ENCODE measurements around the gene SEMA3C.
A peak's percentile ranks its signal among the peaks of the same experiment; 100 is the strongest.

Gene SEMA3C

DNA sequence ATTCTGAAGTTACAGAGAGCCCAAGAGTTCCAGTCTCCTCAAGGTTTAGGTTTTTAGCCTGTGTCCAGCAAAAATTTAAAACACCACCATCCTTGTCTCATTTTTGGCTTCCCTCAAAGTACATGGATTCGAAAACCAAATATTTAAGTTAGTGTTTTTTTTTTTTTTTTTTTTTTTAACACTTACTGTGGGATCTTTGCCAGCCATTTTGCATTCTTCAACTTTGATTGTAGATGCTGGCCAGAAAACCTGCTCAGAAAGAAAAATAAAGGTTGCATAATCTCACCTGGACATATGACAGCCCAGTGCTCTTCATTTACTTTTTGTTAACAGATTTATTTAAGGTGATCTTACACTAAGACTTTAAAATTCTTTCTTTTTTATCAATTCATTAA, 91.6 kb downstream of the SEMA3C start:
- no peak overlapping the region for H3K9ac ChIP-seq (ENCODE audit: low read length)
- H3K27me3 ChIP-seq (ENCODE audit: control insufficient read depth in 1 of 2, insufficient read depth in 2 of 2, low read length in 2 of 2) = no peaks in the 10 kb centered on the region
- no peak overlapping the region for H3K4me3 ChIP-seq (ENCODE audit: low read depth in 1 of 2, low read length in 2 of 2)
- peak overlapping the region; percentile 61 for H3K27ac ChIP-seq (ENCODE audit: low read depth, low read length)
- H3K4me1 ChIP-seq (ENCODE audit: insufficient read depth, low read length) = peaks cover 75% of the 10 kb centered on the region
- H3K9me3 ChIP-seq (ENCODE audit: low read length) = no peaks in the 10 kb centered on the region
- no peaks in the 10 kb centered on the region for H3K36me3 ChIP-seq (ENCODE audit: insufficient read depth, low read length)

DNA sequence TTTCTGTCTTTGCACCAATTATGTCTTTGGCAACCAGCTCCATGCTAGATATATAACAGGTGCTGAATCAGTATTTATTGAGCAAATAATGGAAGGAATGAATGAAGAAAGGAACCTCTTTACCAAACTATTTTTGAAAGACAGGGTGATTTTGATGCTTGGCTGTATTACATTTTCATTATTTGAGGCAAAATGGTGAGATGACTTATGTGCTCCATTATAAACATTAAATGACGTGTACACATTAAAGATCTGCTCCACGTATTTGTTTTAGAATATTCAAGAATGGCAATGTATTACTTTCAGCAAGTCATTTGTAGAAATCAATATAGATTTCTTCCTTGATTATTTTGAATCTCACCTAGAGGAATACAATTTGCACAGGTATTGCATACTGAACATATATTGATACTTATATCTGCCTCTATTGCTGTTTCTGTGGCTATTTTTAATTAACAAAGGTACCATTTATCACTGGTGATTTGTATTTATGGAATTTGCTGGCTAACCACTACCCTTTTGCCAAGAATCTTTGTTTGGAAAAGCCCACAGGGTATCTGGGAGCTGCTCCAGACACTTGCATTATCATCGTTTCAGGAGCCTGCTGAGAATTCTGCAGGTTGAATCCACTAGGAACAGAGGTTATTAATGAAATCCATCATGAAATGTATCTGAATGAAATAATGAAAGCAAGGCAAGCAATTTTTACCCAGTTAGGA, 92.2 kb downstream of the SEMA3C start:
- no peak overlapping the region for H3K4me3 ChIP-seq (ENCODE audit: low read depth in 1 of 2, low read length in 2 of 2)
- no peaks in the 10 kb centered on the region for H3K27me3 ChIP-seq (ENCODE audit: control insufficient read depth in 1 of 2, insufficient read depth in 2 of 2, low read length in 2 of 2)
- no peaks in the 10 kb centered on the region for H3K9me3 ChIP-seq (ENCODE audit: low read length)
- H3K36me3 ChIP-seq (ENCODE audit: insufficient read depth, low read length) = no peaks in the 10 kb centered on the region
- no peak overlapping the region for H3K9ac ChIP-seq (ENCODE audit: low read length)
- H3K4me1 ChIP-seq (ENCODE audit: insufficient read depth, low read length) = peaks cover 69% of the 10 kb centered on the region
- peak overlapping the region; percentile 61 for H3K27ac ChIP-seq (ENCODE audit: low read depth, low read length)

DNA sequence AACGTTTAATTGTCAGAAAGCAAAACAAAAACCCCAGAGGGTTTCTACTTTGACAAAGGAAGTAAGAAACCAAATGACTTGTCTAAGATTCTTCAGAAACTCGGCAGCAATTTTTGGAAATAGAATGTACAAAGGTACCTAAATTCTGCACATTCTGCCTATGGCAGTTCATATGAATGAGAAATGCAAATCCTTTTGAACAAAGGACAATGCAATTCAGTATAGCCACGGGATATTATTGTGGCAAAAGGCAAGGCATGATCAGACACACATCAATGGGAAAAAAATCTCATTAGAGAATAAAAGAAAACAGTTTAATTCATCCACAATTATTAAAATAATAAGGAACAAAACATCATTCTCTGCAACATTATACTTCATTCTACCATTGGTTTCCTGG, 93.4 kb downstream of the SEMA3C start:
- no peak overlapping the region for H3K9ac ChIP-seq (ENCODE audit: low read length)
- no peak overlapping the region for H3K4me3 ChIP-seq (ENCODE audit: low read depth in 1 of 2, low read length in 2 of 2)
- no peaks in the 10 kb centered on the region for H3K9me3 ChIP-seq (ENCODE audit: low read length)
- H3K4me1 ChIP-seq (ENCODE audit: insufficient read depth, low read length) = peaks cover 60% of the 10 kb centered on the region
- no peaks in the 10 kb centered on the region for H3K36me3 ChIP-seq (ENCODE audit: insufficient read depth, low read length)
- no peaks in the 10 kb centered on the region for H3K27me3 ChIP-seq (ENCODE audit: control insufficient read depth in 1 of 2, insufficient read depth in 2 of 2, low read length in 2 of 2)
- no peak overlapping the region for H3K27ac ChIP-seq (ENCODE audit: low read depth, low read length)

DNA sequence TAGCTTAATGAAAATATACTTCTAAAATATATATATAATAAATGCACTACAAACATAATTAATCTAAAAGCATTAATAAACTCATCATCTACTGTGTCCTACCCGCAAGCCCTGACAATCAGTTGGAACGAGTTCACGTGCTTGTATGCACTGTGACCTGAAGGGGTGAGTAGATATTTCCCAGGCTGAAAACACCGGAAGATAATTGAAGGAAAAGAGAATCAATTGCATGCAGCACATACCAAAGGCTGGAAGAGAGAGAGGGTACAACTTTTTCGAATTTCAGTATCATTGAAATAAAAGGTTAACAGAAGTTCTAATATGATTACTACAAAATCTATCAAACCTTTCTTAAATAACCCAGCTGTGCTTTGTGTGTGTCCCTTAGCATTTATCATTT, 94.6 kb downstream of the SEMA3C start:
- peaks cover 48% of the 10 kb centered on the region for H3K4me1 ChIP-seq (ENCODE audit: insufficient read depth, low read length)
- no peak overlapping the region for H3K9ac ChIP-seq (ENCODE audit: low read length)
- H3K27me3 ChIP-seq (ENCODE audit: control insufficient read depth in 1 of 2, insufficient read depth in 2 of 2, low read length in 2 of 2) = no peaks in the 10 kb centered on the region
- no peak overlapping the region for H3K4me3 ChIP-seq (ENCODE audit: low read depth in 1 of 2, low read length in 2 of 2)
- H3K27ac ChIP-seq (ENCODE audit: low read depth, low read length) = no peak overlapping the region
- no peaks in the 10 kb centered on the region for H3K36me3 ChIP-seq (ENCODE audit: insufficient read depth, low read length)
- no peaks in the 10 kb centered on the region for H3K9me3 ChIP-seq (ENCODE audit: low read length)

DNA sequence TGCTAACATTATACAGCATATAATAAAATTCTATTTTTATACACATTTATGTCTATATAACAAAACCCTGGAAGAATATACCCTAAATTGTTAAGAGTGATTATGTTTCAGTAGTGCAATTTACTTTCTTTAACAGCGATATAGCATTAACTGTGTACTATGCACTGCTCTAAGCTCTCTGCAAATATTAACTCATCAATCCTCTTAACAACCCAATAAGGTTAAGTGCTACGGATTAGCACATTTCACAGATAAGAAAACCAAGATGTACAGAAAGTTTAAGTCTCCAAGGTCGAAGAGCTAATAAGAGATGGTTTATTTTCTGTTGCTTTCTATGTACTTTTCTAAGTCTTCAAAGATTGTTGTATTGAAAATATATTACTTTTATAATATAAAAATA, 95.8 kb downstream of the SEMA3C start:
- no peaks in the 10 kb centered on the region for H3K9me3 ChIP-seq (ENCODE audit: low read length)
- no peak overlapping the region for H3K9ac ChIP-seq (ENCODE audit: low read length)
- no peaks in the 10 kb centered on the region for H3K27me3 ChIP-seq (ENCODE audit: control insufficient read depth in 1 of 2, insufficient read depth in 2 of 2, low read length in 2 of 2)
- H3K36me3 ChIP-seq (ENCODE audit: insufficient read depth, low read length) = no peaks in the 10 kb centered on the region
- H3K27ac ChIP-seq (ENCODE audit: low read depth, low read length) = no peak overlapping the region
- H3K4me3 ChIP-seq (ENCODE audit: low read depth in 1 of 2, low read length in 2 of 2) = no peak overlapping the region
- H3K4me1 ChIP-seq (ENCODE audit: insufficient read depth, low read length) = peaks cover 38% of the 10 kb centered on the region

DNA sequence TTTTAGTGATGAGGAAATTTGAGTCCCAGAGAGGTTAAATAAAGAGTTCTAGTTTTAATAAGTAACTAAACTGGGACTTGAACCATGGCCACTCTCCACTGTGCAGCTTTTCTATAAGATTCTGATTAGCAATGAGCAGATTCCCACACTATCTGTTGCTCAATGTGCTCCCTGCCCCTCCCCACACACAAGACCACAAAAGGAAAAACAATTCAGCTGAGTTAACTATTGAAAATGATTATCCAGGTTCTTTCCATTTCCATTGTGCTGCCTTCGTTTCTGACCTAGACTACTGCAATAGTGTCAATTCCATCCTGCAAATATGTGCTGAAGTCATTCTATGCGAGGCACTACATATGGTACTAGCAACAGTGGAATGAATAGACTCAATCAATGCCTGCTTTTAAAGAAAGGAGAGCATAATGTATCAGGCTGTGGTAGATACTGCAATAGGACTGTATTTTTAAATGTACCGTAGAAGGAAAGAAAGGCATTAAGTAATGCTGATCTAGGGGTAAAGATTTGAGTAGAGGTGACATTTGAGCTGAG, 97.0 kb downstream of the SEMA3C start:
- H3K4me1 ChIP-seq (ENCODE audit: insufficient read depth, low read length) = peaks cover 29% of the 10 kb centered on the region
- no peak overlapping the region for H3K27ac ChIP-seq (ENCODE audit: low read depth, low read length)
- H3K36me3 ChIP-seq (ENCODE audit: insufficient read depth, low read length) = no peaks in the 10 kb centered on the region
- no peaks in the 10 kb centered on the region for H3K9me3 ChIP-seq (ENCODE audit: low read length)
- H3K4me3 ChIP-seq (ENCODE audit: low read depth in 1 of 2, low read length in 2 of 2) = no peak overlapping the region
- no peaks in the 10 kb centered on the region for H3K27me3 ChIP-seq (ENCODE audit: control insufficient read depth in 1 of 2, insufficient read depth in 2 of 2, low read length in 2 of 2)
- no peak overlapping the region for H3K9ac ChIP-seq (ENCODE audit: low read length)

DNA sequence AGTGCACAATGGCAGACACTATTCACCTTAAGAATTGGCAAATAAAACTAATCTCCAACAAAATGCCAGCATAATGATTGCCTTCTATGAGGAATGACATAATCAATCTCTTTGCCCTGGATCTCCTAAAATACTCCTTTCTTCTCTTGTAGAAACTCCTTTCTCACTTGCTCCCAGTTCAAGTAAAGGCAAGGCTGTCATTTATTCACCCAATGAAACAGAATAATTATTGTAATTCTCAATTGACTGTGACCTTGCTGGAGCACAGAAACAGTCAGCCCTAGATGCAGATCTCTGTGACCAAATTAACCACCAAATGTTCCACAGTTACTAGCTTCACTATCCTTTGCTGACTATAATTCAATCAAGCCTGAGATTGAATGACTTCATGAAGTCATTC, 99.3 kb downstream of the SEMA3C start:
- H3K27me3 ChIP-seq (ENCODE audit: control insufficient read depth in 1 of 2, insufficient read depth in 2 of 2, low read length in 2 of 2) = no peaks in the 10 kb centered on the region
- H3K27ac ChIP-seq (ENCODE audit: low read depth, low read length) = no peak overlapping the region
- no peaks in the 10 kb centered on the region for H3K9me3 ChIP-seq (ENCODE audit: low read length)
- no peak overlapping the region for H3K9ac ChIP-seq (ENCODE audit: low read length)
- no peak overlapping the region for H3K4me3 ChIP-seq (ENCODE audit: low read depth in 1 of 2, low read length in 2 of 2)
- H3K4me1 ChIP-seq (ENCODE audit: insufficient read depth, low read length) = peaks cover 8% of the 10 kb centered on the region
- H3K36me3 ChIP-seq (ENCODE audit: insufficient read depth, low read length) = no peaks in the 10 kb centered on the region

DNA sequence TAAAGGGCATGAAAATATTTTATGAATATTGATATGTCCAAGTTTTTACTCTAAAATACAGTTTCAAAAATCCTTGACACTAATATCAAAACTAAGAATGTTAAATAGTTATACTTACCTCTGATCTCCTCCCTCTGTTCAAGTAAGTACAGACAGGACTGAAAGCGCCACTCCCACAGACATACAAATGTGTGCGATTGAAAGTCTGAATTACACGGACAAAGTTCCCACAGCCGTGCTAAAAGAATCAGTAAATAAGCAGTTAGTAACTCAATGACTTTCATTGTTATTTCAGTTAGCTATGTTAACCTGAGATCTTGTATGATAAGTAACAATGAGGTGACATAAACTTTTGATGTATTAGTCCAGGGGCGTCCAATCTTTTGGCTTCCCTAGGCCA, 100.7 kb downstream of the SEMA3C start:
- H3K4me3 ChIP-seq (ENCODE audit: low read depth in 1 of 2, low read length in 2 of 2) = no peak overlapping the region
- no peaks in the 10 kb centered on the region for H3K9me3 ChIP-seq (ENCODE audit: low read length)
- H3K27ac ChIP-seq (ENCODE audit: low read depth, low read length) = no peak overlapping the region
- no peak overlapping the region for H3K9ac ChIP-seq (ENCODE audit: low read length)
- peaks cover 5% of the 10 kb centered on the region for H3K4me1 ChIP-seq (ENCODE audit: insufficient read depth, low read length)
- no peaks in the 10 kb centered on the region for H3K27me3 ChIP-seq (ENCODE audit: control insufficient read depth in 1 of 2, insufficient read depth in 2 of 2, low read length in 2 of 2)
- H3K36me3 ChIP-seq (ENCODE audit: insufficient read depth, low read length) = no peaks in the 10 kb centered on the region

DNA sequence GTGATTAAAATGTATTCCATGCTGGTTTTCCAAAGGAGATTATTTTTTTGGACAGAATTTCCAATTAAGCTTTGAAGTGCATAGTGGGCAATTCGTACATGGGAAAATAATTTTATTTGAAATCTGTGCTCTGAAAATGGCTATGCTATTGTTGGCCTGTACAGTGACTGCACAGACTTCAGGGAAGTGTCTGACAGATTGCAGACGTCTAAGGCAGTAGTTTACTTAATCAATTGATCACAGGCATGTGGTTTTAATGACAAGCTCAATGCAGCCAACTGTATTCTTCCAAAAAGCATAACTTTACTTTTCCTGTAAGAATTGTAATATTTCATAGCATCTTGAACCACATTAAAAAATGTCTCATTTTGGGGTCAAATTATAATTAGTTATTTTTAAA, 102.0 kb downstream of the SEMA3C start:
- Histone ChIP-seq H3K4me3 (ENCODE audit: low read depth in 1 of 2, low read length in 2 of 2) (no peak overlapping the region), H3K9ac (ENCODE audit: low read length) (no peak overlapping the region), H3K9me3 (ENCODE audit: low read length) (no peaks in the 10 kb centered on the region), H3K27me3 (ENCODE audit: control insufficient read depth in 1 of 2, insufficient read depth in 2 of 2, low read length in 2 of 2) (no peaks in the 10 kb centered on the region), H3K36me3 (ENCODE audit: insufficient read depth, low read length) (no peaks in the 10 kb centered on the region), H3K4me1 (ENCODE audit: insufficient read depth, low read length) (no peaks in the 10 kb centered on the region), H3K27ac (ENCODE audit: low read depth, low read length) (no peak overlapping the region)

DNA sequence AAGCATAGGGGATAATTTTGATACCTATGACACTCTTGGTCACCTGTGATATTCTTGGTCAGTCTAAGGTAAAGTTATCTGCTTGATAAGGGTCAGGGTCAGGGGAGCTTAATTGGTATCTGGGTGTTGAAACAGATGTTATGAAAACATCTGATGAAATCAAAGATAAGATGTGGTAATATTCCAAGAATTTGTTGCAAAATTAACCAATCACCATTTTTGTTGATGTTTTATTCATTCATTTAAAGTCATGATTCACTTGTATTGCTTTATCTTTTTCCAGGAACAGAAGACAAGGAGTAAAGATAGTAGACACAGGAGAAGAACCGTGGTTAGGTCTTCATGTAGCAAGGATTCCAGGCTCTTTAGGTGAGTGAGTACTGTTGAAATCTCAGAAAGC, 103.1 kb downstream of the SEMA3C start:
- Histone ChIP-seq H3K9ac (ENCODE audit: low read length) (no peak overlapping the region), H3K4me1 (ENCODE audit: insufficient read depth, low read length) (no peaks in the 10 kb centered on the region), H3K36me3 (ENCODE audit: insufficient read depth, low read length) (no peaks in the 10 kb centered on the region), H3K4me3 (ENCODE audit: low read depth in 1 of 2, low read length in 2 of 2) (no peak overlapping the region), H3K27me3 (ENCODE audit: control insufficient read depth in 1 of 2, insufficient read depth in 2 of 2, low read length in 2 of 2) (no peaks in the 10 kb centered on the region), H3K27ac (ENCODE audit: low read depth, low read length) (no peak overlapping the region), H3K9me3 (ENCODE audit: low read length) (no peaks in the 10 kb centered on the region)

DNA sequence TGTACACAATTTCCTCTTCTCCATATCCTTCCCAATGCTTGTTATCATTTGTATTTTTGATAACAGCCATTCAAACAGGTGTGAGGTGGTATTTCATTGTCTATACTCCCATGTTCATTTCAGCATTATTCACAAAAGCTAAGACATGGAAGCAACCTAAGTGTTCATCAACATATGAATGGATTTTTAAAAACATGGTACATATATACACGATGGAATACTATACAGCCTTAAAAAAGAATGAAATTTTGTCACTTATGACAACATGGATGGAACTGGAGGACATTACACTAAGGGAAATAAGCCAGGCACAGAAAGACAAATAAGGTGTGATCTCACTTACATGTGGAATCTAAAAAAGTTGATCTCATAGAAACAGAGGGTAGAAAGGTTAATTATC, 109.3 kb downstream of the SEMA3C start:
- Histone ChIP-seq H3K9ac (ENCODE audit: low read length) (no peak overlapping the region), H3K4me3 (ENCODE audit: low read depth in 1 of 2, low read length in 2 of 2) (no peak overlapping the region), H3K36me3 (ENCODE audit: insufficient read depth, low read length) (peaks cover 11% of the 10 kb centered on the region), H3K27ac (ENCODE audit: low read depth, low read length) (no peak overlapping the region), H3K4me1 (ENCODE audit: insufficient read depth, low read length) (peaks cover 12% of the 10 kb centered on the region), H3K27me3 (ENCODE audit: control insufficient read depth in 1 of 2, insufficient read depth in 2 of 2, low read length in 2 of 2) (no peaks in the 10 kb centered on the region), H3K9me3 (ENCODE audit: low read length) (no peaks in the 10 kb centered on the region)
